Activated T-helper 1 cell treated with anti-CD3 and anti-CD28 coated beads, Interleukin-12 subunit alpha, Interleukin-12 subunit beta, Interleukin-2, Interleukin-4 antibody, amounts not matched to agents 30 ng/mL and 10 ng/mL and 1 ng/mL, durations not matched to agents 14 hours and 24 hours and 36 hours (primary cell): ENCODE results near the gene ANKH. TPM values are rescaled to one million over a fixed set of nuclear protein-coding genes. Genes with fewer than 3 reads are reported as not detected.

Experiments
- DNase-seq: peaks from one replicate; pipeline ENCODE4 v3.0.0; 2021; ENCODE audit warnings: low spot score
- H3K27ac Mint-ChIP-seq: one replicate; pipeline ENCODE4 v1.8.0; 2021; ENCODE audit warnings: mild to moderate bottlenecking, mixed read lengths
- H3K27me3 Mint-ChIP-seq: one replicate; pipeline ENCODE4 v1.8.0; 2022; ENCODE audit warnings: mild to moderate bottlenecking, moderate library complexity, mixed read lengths; ENCODE audit not compliant: insufficient read depth
- H3K36me3 Mint-ChIP-seq: one replicate; pipeline ENCODE4 v1.8.0; 2021; ENCODE audit warnings: low read depth, mixed read lengths
- H3K4me1 Mint-ChIP-seq: one replicate; pipeline ENCODE4 v1.8.0; 2021; ENCODE audit warnings: low read depth, mixed read lengths
- H3K4me3 Mint-ChIP-seq: one replicate; pipeline ENCODE4 v1.8.0; 2021; ENCODE audit warnings: mild to moderate bottlenecking, moderate library complexity, mixed read lengths
- H3K9me3 Mint-ChIP-seq: one replicate; pipeline ENCODE4 v1.8.0; 2021; ENCODE audit warnings: mixed read lengths
- intact Hi-C: fragments of 100-400 bp; cut with micrococcal nuclease; formaldehyde crosslinking; loops from one replicate; pipeline ENCODE4 v1.15.1; 2024
- total RNA-seq: library from RNA; stranded (reverse); gene quantifications from 2 replicates; pipeline ENCODE4 v1.2.3, GENCODE V29; 2022

ANKH gene
- total RNA-seq, 1 donor from 2014 or later = 35.6 TPM

DNA sequence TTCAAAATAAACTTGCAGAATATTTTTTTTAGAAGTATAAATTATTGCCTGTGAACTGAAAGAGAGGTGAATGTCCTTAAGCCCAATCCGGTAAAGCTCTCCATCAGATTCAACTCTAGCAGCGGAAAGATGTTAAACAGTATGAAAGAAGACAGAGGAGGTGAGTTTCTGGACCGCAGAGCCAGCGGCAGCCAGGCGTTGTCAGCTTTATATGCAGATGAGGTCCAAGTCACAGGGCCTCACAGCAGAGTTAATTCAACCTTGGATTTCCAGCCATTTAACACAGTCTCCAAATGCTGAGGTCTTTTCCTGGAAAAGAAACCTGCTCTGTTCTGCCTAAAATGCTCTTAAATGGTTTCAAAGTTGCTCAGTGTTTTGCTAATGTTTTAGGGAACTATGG, 131.6 kb downstream of the ANKH start:
- Mint-ChIP-seq H3K27ac (no peak overlapping the region), H3K4me3 (no peak overlapping the region), H3K36me3 (peaks cover 5% of the 10 kb centered on the region), H3K27me3 (no peaks in the 10 kb centered on the region), H3K9me3 (no peaks in the 10 kb centered on the region), H3K4me1 (peaks cover 11% of the 10 kb centered on the region)
- intact Hi-C loops = no loop called here
- DNase-seq = no peak

DNA sequence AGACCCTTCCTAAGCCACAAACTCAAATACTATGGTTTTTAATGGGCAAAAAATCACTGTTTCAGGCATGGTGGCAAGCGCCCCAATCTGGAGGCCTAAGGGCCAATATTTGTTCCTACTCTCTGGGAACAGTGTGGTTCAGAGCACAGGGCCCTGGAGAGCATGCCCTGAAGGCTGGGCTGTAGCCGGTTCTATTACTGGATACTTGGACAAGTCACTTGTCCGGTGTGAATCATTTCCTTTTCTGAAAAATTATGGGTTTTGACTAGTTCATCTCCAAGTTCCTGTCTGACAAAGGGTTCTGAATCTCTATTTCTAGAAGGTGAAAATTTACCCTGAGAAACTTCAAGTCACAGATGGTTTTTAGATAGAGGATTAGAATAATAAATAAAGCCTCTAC, 132.0 kb downstream of the ANKH start:
- H3K27me3 Mint-ChIP-seq = no peaks in the 10 kb centered on the region
- no peaks in the 10 kb centered on the region for H3K9me3 Mint-ChIP-seq
- no peak for DNase-seq
- no peak overlapping the region for H3K4me3 Mint-ChIP-seq
- peaks cover 5% of the 10 kb centered on the region for H3K36me3 Mint-ChIP-seq
- no peak overlapping the region for H3K27ac Mint-ChIP-seq
- peaks cover 11% of the 10 kb centered on the region for H3K4me1 Mint-ChIP-seq
- intact Hi-C loops = no loop called here

DNA sequence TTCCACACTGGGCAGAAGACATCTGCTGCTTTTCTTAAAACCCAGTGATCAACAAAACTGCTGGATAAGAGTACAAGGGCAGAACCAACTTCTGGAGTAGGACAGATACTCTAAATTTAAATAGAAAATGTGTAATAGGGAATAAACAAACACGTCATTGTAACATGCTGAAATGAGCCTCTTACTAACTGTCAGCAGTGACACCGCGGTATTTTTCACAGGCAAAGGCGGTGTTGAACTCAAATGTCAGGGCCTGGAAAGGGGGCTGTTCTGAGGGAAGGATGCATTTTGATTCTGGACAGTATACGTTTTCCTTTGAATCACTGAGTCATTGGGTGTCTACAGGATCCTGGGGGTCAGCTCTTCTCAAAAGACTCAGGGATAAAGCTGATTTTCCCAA, 133.5 kb downstream of the ANKH start:
- no peak for DNase-seq
- Mint-ChIP-seq H3K9me3 (no peaks in the 10 kb centered on the region), H3K36me3 (peaks cover 5% of the 10 kb centered on the region), H3K27ac (no peak overlapping the region), H3K27me3 (no peaks in the 10 kb centered on the region), H3K4me1 (peaks cover 6% of the 10 kb centered on the region), H3K4me3 (no peak overlapping the region)
- intact Hi-C loops = no loop called here

- Mint-ChIP-seq H3K4me3 (no peak overlapping the region), H3K36me3 (peaks cover 5% of the 10 kb centered on the region), H3K27me3 (no peaks in the 10 kb centered on the region), H3K27ac (no peak overlapping the region), H3K4me1 (peaks cover 3% of the 10 kb centered on the region), H3K9me3 (no peaks in the 10 kb centered on the region)
- no peak for DNase-seq
- intact Hi-C loops = no loop called here
These were observed 134.3 kb downstream of the ANKH start for GRCh38 chr5:14737291-14737690.

DNA sequence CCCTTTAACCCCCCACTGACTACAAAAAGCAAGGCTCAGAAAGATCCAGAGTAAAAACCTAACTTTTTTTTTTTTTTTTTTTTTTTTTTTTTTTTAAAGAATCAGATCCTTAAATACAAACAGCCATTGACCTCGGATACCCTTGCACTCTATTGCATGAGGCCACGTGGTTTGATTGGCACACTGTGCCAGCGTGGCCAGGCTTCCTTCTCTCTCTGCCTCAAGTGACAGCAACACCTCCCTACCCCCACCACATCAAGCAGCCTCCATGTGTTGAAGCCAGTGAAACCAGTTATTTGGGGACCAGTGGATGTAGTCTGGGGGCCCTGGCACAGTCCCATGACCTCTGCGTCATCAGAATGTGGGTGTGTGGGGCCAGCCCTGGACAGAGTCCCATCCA, 135.6 kb downstream of the ANKH start:
- DNase-seq = no peak
- Mint-ChIP-seq H3K4me3 (no peak overlapping the region), H3K27me3 (no peaks in the 10 kb centered on the region), H3K9me3 (no peaks in the 10 kb centered on the region), H3K4me1 (no peaks in the 10 kb centered on the region), H3K27ac (no peak overlapping the region), H3K36me3 (peaks cover 4% of the 10 kb centered on the region)
- intact Hi-C loops = no loop called here

DNA sequence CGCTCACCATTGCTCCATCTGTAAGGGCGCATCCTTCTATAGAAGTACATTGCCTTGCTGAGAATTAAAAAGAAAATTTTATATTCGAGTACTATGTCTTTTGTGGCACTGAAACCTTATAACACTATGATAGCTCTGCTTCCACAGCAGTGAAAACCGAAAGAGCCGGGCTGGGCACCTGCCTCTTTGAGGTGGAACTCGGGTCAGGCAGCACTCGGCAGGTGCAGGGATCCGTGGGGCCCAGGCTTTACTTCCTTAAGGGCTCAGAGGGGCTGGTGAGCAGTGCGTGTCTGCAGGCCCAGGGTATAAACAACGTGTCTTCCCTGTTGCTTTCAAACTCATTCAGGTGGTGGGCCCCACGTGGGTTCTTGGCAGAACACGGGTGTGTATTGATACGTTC, 137.2 kb downstream of the ANKH start:
- DNase-seq = no peak
- no peaks in the 10 kb centered on the region for H3K9me3 Mint-ChIP-seq
- H3K27me3 Mint-ChIP-seq = no peaks in the 10 kb centered on the region
- H3K36me3 Mint-ChIP-seq = peaks cover 4% of the 10 kb centered on the region
- H3K4me3 Mint-ChIP-seq = no peak overlapping the region
- H3K4me1 Mint-ChIP-seq = no peaks in the 10 kb centered on the region
- intact Hi-C loops = no loop called here
- no peak overlapping the region for H3K27ac Mint-ChIP-seq

DNA sequence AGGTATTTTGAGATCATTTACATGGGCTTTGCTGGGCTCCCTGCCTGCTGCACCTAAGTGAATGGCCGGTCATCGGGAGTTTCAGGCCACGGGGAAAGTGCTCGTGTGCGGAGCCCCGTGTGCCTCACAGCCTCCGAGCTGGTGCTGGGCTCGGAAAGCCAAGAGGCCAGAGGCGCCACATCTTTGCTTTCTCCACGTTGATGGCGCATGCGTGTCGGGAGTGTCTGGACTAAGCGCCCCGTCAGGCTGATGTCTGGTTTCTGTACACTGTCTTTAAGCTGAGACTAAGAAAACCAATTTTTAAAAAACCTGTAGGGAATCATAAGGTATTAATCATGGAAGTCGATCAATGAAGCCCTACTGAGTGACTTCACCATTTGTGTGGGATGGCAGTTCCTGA, 137.9 kb downstream of the ANKH start:
- no peak for DNase-seq
- peaks cover 4% of the 10 kb centered on the region for H3K36me3 Mint-ChIP-seq
- no peak overlapping the region for H3K4me3 Mint-ChIP-seq
- no peak overlapping the region for H3K27ac Mint-ChIP-seq
- H3K9me3 Mint-ChIP-seq = no peaks in the 10 kb centered on the region
- H3K4me1 Mint-ChIP-seq = no peaks in the 10 kb centered on the region
- intact Hi-C loops = no loop called here
- no peaks in the 10 kb centered on the region for H3K27me3 Mint-ChIP-seq

- no peak for DNase-seq
- Mint-ChIP-seq H3K9me3 (no peaks in the 10 kb centered on the region), H3K27me3 (no peaks in the 10 kb centered on the region), H3K27ac (no peak overlapping the region), H3K36me3 (peaks cover 4% of the 10 kb centered on the region), H3K4me3 (no peak overlapping the region), H3K4me1 (no peaks in the 10 kb centered on the region)
- intact Hi-C loops = no loop called here
These were observed 138.6 kb downstream of the ANKH start for GRCh38 chr5:14732991-14733390.

GRCh38 chr5:14730881-14731280, 140.7 kb downstream of the ANKH start:
- H3K36me3 Mint-ChIP-seq = no peaks in the 10 kb centered on the region
- no peak overlapping the region for H3K4me3 Mint-ChIP-seq
- DNase-seq = no peak
- H3K9me3 Mint-ChIP-seq = no peaks in the 10 kb centered on the region
- no peaks in the 10 kb centered on the region for H3K27me3 Mint-ChIP-seq
- peaks cover 5% of the 10 kb centered on the region for H3K4me1 Mint-ChIP-seq
- no peak overlapping the region for H3K27ac Mint-ChIP-seq
- intact Hi-C loops = no loop called here

- H3K27me3 Mint-ChIP-seq = no peaks in the 10 kb centered on the region
- H3K4me3 Mint-ChIP-seq = no peak overlapping the region
- H3K27ac Mint-ChIP-seq = no peak overlapping the region
- H3K4me1 Mint-ChIP-seq = peaks cover 6% of the 10 kb centered on the region
- DNase-seq = no peak
- intact Hi-C loops = no loop called here
- H3K9me3 Mint-ChIP-seq = no peaks in the 10 kb centered on the region
- H3K36me3 Mint-ChIP-seq = no peaks in the 10 kb centered on the region
These were observed 141.1 kb downstream of the ANKH start for GRCh38 chr5:14730466-14730865.

GRCh38 chr5:14729448-14730385, 141.9 kb downstream of the ANKH start:
- Mint-ChIP-seq H3K27me3 (no peaks in the 10 kb centered on the region), H3K27ac (no peak overlapping the region), H3K4me1 (peaks cover 6% of the 10 kb centered on the region), H3K9me3 (no peaks in the 10 kb centered on the region), H3K4me3 (no peak overlapping the region), H3K36me3 (no peaks in the 10 kb centered on the region)
- DNase-seq = no peak
- intact Hi-C loops = loop anchor here (5.0 kb wide), 2 partner anchors 218 to 367 kb away; no protein-coding TSS in a partner anchor

- H3K4me1 Mint-ChIP-seq = peaks cover 10% of the 10 kb centered on the region
- intact Hi-C loops = loop anchor here (5.0 kb wide), 2 partner anchors 219 to 366 kb away; no protein-coding TSS in a partner anchor
These were observed 143.1 kb downstream of the ANKH start for GRCh38 chr5:14728459-14728938.

DNA sequence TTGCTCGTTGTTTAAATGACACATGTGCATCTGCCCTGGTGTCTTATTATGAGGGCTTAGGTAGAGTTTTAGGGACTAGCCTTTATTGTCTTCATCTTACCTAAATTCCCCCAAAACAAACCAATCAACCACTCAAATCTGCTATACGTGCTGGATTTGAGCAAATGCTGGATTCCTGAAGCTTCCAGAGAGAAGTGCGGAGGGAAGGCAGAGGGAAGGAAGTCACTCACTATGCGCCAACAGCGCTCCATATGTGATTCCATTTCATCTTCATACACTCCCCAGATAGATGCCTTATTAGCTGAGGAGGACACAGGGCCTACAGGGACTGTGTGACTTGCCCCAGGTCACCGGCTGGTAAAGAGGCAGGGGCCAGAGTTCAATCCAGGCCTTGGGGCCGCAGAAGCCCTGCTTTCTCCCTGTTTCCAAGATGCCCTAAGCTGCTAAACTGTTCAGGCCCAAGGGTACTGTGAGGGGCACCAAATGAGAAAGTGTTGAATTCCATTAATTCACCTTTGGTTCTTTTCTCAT, 143.6 kb downstream of the ANKH start:
- peaks cover 11% of the 10 kb centered on the region for H3K4me1 Mint-ChIP-seq
- DNase-seq = no peak
- no peak overlapping the region for H3K27ac Mint-ChIP-seq
- H3K4me3 Mint-ChIP-seq = no peak overlapping the region
- intact Hi-C loops = loop anchor here (1.0 to 5.0 kb wide), 7 partner anchors 42 to 366 kb away; no protein-coding TSS in a partner anchor
- no peaks in the 10 kb centered on the region for H3K36me3 Mint-ChIP-seq
- H3K9me3 Mint-ChIP-seq = no peaks in the 10 kb centered on the region
- H3K27me3 Mint-ChIP-seq = no peaks in the 10 kb centered on the region

More at GRCh38 chr5:14728459-14728938, 143.1 kb downstream of the ANKH start:
- H3K9me3 Mint-ChIP-seq = no peaks in the 10 kb centered on the region
- H3K27ac Mint-ChIP-seq = no peak overlapping the region
- no peak overlapping the region for H3K4me3 Mint-ChIP-seq
- H3K27me3 Mint-ChIP-seq = no peaks in the 10 kb centered on the region
- no peaks in the 10 kb centered on the region for H3K36me3 Mint-ChIP-seq
- no peak for DNase-seq
